A673 (cell line): Measurements from ENCODE around the gene CEP63. TPM values are rescaled to one million over a fixed set of nuclear protein-coding genes. Genes with fewer than 3 reads are reported as not detected.

Experiments
- BruUV-seq: library from RNA; stranded (reverse); fragments of 400-500 nt; replicated peaks from 2 replicates; lab custom pipeline; 2021; lab: Mats Ljungman, UMichigan
- CTCF ChIA-PET: fragments of 300-600 bp; sonication (Branson Sonifier 250); formaldehyde crosslinking; loops from one replicate; lab custom pipeline; 2022; ENCODE audit warnings: antibody characterized with exemption; lab: Charles Lee
- POLR2A ChIA-PET: fragments of 300-600 bp; sonication (Branson Sonifier 250); formaldehyde crosslinking; loops from one replicate; lab custom pipeline; 2022; ENCODE audit warnings: antibody characterized with exemption; ENCODE audit not compliant: low non-redundant PET; lab: Charles Lee
- DNase-seq: peaks from one replicate; pipeline ENCODE4 v3.0.0-alpha.2; 2015; ENCODE audit warnings: low spot score
- H3K27ac ChIP-seq: fragments of 200-600 bp; sonication (generic); 2 replicates; pipeline ENCODE4 v1.5.1; 2016; ENCODE audit warnings: mixed run types, low read depth, mild to moderate bottlenecking, mixed read lengths, antibody characterized with exemption, low read length; ENCODE audit not compliant: poor library complexity, severe bottlenecking
- H3K27me3 ChIP-seq: fragments of 200-600 bp; sonication (generic); replicated peaks from 2 replicates; pipeline ENCODE4 v1.6.1; 2017; ENCODE audit warnings: mixed run types, low read depth, mild to moderate bottlenecking, mixed read lengths, antibody characterized with exemption, low read length; ENCODE audit not compliant: insufficient read depth, poor library complexity
- H3K36me3 ChIP-seq: fragments of 200-600 bp; sonication (generic); 2 replicates; pipeline ENCODE4 v1.6.1; 2016; ENCODE audit warnings: mixed run types, mild to moderate bottlenecking, mixed read lengths, antibody characterized with exemption, low read length; ENCODE audit not compliant: insufficient read depth, poor library complexity, severe bottlenecking
- H3K4me1 ChIP-seq: fragments of 200-600 bp; sonication (generic); 2 replicates; pipeline ENCODE4 v1.6.1; 2017; ENCODE audit warnings: mixed run types, mild to moderate bottlenecking, mixed read lengths, antibody characterized with exemption, low read length; ENCODE audit not compliant: insufficient read depth, poor library complexity, severe bottlenecking
- H3K4me3 ChIP-seq: fragments of 200-600 bp; sonication (generic); 2 replicates; pipeline ENCODE4 v1.5.1; 2016; ENCODE audit warnings: low read depth, mixed run types, mild to moderate bottlenecking, mixed read lengths, low read length; ENCODE audit not compliant: poor library complexity, severe bottlenecking
- H3K9me3 ChIP-seq: fragments of 200-600 bp; sonication (generic); 2 replicates; pipeline ENCODE4 v1.6.1; 2016; ENCODE audit warnings: mixed run types, low read depth, mild to moderate bottlenecking, mixed read lengths, antibody characterized with exemption, low read length; ENCODE audit not compliant: poor library complexity, severe bottlenecking
- EZH2 ChIP-seq: fragments of 200-600 bp; sonication (generic); IDR thresholded peaks from 2 replicates; pipeline ENCODE4 v1.6.1; 2017; ENCODE audit warnings: borderline replicate concordance, low read depth, mild to moderate bottlenecking, mixed read lengths, antibody characterized with exemption, low read length; ENCODE audit not compliant: poor library complexity, severe bottlenecking
- intact Hi-C: fragments of 100-400 bp; cut with micrococcal nuclease; formaldehyde crosslinking; loops from one replicate; pipeline ENCODE4 v1.10.0; 2022; ENCODE audit not compliant: unreplicated experiment
- total RNA-seq: library from RNA; stranded (reverse); gene quantifications from 2 replicates; pipeline ENCODE4 v1.2.3, GENCODE V29; 2021
- TF ChIP-seq, protein P1 (sequence below): fragments of 300-800, 200-600 bp; sonication (generic); conservative IDR thresholded peaks from 2 replicates; pipeline ENCODE4 v1.5.1; 2017; ENCODE audit warnings: low read depth, mild to moderate bottlenecking, antibody characterized with exemption, low read length, moderate library complexity, mixed read lengths

CEP63 gene
- total RNA-seq, 1 experiment from 2014 or later: 29.2 TPM

- TF ChIP-seq EZH2: no peak
- TF ChIP-seq, protein P1, sequence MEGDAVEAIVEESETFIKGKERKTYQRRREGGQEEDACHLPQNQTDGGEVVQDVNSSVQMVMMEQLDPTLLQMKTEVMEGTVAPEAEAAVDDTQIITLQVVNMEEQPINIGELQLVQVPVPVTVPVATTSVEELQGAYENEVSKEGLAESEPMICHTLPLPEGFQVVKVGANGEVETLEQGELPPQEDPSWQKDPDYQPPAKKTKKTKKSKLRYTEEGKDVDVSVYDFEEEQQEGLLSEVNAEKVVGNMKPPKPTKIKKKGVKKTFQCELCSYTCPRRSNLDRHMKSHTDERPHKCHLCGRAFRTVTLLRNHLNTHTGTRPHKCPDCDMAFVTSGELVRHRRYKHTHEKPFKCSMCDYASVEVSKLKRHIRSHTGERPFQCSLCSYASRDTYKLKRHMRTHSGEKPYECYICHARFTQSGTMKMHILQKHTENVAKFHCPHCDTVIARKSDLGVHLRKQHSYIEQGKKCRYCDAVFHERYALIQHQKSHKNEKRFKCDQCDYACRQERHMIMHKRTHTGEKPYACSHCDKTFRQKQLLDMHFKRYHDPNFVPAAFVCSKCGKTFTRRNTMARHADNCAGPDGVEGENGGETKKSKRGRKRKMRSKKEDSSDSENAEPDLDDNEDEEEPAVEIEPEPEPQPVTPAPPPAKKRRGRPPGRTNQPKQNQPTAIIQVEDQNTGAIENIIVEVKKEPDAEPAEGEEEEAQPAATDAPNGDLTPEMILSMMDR: no peak
- H3K4me1 ChIP-seq: no peaks in the 10 kb centered on the region
- no peaks in the 10 kb centered on the region for H3K27me3 ChIP-seq
- DNase-seq: no peak
- CTCF ChIA-PET: no interaction called here
- H3K4me3 ChIP-seq: no peak overlapping the region
- intact Hi-C loops: no loop called here
- BruUV-seq: no TSS peak
- H3K27ac ChIP-seq: no peak overlapping the region
- POLR2A ChIA-PET: no interaction called here
- H3K36me3 ChIP-seq: no peaks in the 10 kb centered on the region
- H3K9me3 ChIP-seq: no peaks in the 10 kb centered on the region
These were observed 137.0 kb downstream of the CEP63 start for GRCh38 chr3:134622806-134623365.

GRCh38 chr3:134623615-134624245, 137.9 kb downstream of the CEP63 start:
- Histone ChIP-seq H3K27ac (no peak overlapping the region), H3K4me3 (no peak overlapping the region), H3K9me3 (no peaks in the 10 kb centered on the region), H3K36me3 (no peaks in the 10 kb centered on the region), H3K4me1 (no peaks in the 10 kb centered on the region), H3K27me3 (no peaks in the 10 kb centered on the region)
- POLR2A ChIA-PET: no interaction called here
- intact Hi-C loops: no loop called here
- CTCF ChIA-PET: no interaction called here
- no TSS peak for BruUV-seq
- no peak for TF ChIP-seq EZH2
- TF ChIP-seq, protein P1: no peak
- no peak for DNase-seq

Other genes starting within 250 kb of the CEP63 start
- 47.8 and 48.9 TPM in 2 replicates for gene RYK, start 235.2 kb upstream of the CEP63 start, total RNA-seq
- gene AMOTL2, start 111.6 kb upstream of the CEP63 start, total RNA-seq: 38.9 and 59.6 TPM in 2 replicates
- gene ANAPC13, start 72 bp upstream of the CEP63 start, total RNA-seq: 60.2 and 69.7 TPM in 2 replicates
- not detected in 2 replicates for gene KY, start 165.0 kb downstream of the CEP63 start, total RNA-seq